Head of caudate nucleus (tissue), 42 donors: ENCODE data around the gene CUL5.
"Not testable (repeated sequence)": the region's sequence is repeated elsewhere in the genome, so short reads cannot be mapped to it uniquely, and the experiment has no call there.

Experiments
- DNase-seq, 42 donors: peaks; one replicate each; pipeline versions ENCODE4 v3.0.0 to v3.0.0-alpha.2; 2020 to 2021; ENCODE audit warnings: mixed read lengths in 7 of 42
- intact Hi-C: fragments of 100-400 bp; cut with DNase I; formaldehyde crosslinking; loops from one replicate; pipeline ENCODE4 v1.15.0; 2022

CUL5 gene

DNA sequence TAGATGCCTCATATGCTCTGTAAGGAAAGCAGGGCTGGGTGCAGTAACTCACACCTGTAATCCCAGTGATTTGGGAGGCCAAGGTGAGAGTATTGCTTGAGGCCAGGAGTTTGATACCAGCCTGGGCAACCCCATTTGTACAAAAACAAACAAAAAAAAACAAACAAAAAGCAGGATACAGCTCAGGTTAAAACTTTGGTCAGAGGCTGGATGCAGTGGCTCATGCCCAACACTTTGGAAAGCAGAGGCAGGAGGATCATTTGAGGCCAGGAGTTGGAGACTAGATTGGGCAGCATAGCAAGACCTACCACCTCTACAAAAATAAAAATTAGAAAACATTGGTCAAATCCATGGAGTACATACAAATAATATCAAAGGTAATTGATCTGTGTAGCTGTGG lies 7.9 kb downstream of the CUL5 start:
- no peak for DNase-seq
- intact Hi-C loops, result no loop called here

DNA sequence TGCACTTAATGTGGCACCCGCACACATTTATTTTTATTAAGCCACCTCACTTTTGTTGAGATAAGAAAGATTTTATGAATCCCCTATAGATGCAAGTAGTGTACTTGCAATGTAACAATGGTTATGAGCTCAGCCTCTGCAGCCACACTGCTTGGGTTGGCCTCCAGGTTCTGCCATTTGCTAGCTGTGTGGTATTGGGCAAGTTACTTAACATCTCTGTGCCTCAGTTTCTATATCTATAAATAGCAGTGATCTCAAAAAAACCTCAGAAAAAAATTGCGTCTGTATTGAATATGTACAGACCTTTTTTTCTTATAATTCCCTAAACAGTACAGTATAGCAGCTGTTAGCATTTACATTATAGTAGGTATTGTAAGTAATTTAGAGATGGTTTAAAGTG lies 10.0 kb downstream of the CUL5 start:
- intact Hi-C loops, result no loop called here
- DNase-seq, result no peak

DNA sequence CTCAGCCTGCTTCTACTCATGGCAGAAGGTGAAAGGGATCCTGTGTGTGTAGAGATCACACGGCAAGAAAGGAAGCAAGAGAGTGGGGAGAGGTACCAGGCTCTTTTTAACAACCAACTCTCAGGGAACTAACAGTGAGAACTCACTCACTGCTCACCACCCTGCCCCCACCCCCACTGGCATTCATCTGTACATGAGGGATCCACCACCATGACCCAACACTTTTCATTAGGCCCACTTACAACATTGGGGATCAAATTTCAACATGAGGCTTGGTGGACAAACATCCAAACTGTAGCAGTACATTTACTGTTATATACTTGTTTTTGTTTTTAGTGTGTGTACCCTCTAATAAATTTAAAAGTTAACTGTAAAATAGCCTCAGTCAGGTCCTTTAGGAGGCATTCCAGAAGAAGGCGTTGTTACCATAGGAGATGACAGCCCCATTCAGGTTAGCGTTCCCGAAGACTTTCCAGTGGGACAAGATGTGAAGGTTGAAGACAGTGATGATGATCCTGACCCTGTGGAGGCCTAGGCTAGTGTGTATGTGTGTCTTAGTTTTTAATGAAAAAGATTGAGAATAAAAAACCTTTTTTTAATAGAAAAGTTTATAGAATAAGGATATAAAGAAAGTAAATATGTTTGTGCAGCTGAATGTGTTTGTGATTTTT lies 11.3 kb downstream of the CUL5 start:
- intact Hi-C loops, result no loop called here

DNA sequence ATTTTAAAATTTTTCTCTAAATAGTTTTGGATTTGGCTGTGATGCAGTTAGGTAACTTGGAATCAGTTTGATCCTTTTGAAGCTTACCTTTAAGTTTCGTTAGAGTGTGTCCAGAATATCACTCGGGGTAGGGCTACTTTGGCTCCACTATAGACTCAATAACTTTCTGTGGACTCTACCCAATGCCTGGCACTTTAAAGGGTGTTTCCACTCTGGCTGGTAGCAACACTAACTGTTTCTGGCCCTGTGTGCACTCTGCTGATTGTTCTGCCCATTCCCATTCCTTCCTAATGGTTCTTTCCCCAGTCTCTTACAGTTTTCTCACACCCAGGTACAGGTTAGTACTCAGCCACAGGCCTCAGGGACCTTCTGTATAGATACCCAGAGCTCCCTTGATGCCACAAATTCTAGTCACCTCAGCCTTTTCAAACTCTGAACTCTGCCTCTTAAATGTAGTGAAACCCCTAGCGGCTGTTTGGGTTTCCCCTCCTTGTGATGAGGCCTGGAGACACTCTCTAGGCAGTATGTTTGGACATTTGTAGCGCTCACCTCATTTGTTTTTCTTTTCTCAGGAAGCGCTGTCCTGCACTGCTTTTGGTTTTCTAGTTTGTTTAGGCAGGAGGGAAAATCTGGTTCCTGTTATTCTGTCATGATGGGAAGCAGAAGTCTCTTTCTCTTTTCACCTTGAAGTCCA lies 16.8 kb downstream of the CUL5 start:
- no peak for DNase-seq
- intact Hi-C loops, result no loop called here

More for the DNA sequence above, 11.3 kb downstream of the CUL5 start:
- DNase-seq, result no peak

DNA sequence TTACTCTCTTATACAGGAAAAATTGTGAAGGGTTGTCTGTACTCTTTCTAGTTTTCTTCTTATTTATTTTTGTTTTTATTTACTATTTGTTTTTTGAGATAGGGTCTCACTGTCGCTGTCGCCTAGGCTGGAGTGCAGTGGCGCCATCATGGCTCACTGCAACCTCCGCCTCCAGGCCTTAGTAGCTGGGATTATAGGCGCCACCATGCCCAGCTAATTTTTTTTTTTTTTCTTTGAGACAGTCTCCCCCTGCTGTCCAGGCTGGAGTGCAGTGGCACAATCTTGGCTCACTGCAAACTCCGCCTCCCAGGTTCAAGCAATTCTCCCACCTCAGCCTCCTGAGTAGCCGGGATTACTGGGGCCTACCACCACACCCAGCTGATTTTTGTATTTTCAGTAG lies 18.4 kb downstream of the CUL5 start:
- no peak for DNase-seq
- intact Hi-C loops, result no loop called here

DNA sequence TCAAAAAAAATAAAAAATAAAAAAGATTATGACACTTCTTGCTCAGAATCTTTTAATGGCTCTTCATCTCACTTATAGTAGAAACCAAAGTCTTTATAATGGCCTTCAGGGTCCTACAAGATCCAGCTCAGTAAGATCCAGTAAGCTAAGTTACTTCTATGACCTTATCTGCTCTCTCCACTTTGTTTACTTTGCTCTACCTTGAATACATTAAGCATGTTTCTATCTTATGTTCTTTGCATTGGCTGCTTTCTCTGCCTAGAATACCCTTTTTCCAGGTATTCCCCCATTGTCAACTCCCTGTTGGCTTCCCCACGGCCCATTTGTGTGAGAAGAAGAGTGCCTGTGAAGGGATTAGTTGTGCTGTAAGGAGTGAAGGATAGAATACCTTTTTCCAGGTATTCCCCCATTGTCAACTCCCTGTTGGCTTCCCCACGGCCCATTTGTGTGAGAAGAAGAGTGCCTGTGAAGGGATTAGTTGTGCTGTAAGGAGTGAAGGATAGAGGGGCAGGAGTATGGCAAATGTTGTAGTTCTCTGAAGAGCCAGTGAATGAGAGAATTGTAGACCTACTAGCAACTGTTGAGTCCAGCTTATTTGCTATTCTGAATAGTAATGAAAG lies 20.2 kb downstream of the CUL5 start:
- DNase-seq, intact Hi-C loops: not testable (repeated sequence)

DNA sequence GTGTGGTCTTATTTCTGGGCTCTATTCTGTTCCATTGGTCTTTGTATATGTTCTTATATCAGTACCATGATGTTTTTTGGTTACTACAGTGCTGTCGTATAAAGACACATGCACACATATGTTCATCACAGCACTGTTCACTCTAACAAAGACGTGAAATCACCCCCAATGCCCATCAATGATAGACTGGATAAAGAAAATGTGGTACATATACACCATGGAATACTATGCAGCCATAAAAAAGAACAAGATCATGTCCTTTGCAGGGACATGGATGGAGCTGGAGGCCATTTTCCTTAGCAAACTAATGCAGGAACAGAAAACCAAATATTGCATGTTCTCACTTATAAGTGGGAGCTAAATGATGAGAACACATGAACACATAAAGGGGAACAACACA lies 22.9 kb downstream of the CUL5 start:
- DNase-seq, intact Hi-C loops: not testable (repeated sequence)

DNA sequence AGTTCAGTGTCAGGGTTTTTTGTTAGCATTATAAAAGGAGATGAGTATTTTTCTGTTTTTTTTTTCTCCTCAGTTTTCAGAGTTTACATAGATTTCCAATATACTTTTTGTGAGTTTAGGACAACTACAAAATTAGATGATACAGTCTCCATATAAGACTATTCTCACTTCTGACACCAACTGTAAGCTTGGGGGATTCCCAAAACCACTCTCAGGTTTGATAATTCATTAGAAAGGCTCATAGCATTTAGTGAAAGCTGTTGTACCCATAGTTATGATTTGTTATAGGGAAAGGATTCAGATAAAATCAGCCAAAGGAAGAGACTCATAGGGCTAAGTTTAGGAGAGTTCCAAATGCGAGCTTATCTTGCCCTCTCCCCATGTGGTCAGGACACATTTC lies 24.1 kb downstream of the CUL5 start:
- intact Hi-C loops, result no loop called here
- DNase-seq, result no peak

DNA sequence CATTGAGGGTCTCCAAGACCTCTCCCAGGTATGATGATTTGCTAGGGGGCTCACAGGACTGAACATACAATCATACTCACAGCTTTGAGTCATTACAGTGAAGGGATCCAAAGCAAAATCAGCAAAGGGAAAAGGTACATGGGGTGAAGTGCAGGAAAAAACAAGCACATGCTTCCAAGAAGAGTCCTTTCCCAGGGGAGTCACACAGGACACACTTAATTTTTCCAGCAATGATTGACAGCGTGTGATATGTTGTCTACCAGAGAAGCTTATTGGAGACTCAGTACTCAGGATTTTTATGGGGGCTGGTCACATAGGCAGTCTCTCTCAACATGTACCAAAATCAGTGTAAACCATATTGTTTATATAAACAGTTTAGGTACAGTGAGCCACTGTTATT lies 25.3 kb downstream of the CUL5 start:
- intact Hi-C loops, result no loop called here

DNA sequence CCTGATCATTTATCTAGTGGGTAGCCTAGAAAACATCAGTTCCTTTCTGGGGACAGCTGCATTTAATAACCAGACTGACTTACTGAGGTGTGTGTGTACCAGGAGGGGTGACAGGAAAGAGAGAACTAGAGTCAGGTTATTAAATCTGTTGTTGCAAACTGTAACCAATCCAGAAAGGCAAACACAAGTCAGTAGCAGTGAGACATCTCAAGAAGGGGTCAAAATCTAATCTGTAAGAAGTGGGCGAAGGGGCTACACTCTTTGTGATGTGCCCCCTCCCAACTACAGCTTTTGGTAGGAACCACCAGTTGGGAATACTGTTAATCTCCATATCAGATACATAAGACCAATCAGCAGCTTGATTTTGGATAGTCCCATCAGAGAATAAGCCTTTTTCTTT lies 26.3 kb downstream of the CUL5 start:
- intact Hi-C loops, result no loop called here
- no peak for DNase-seq

More for the DNA sequence above, 25.3 kb downstream of the CUL5 start:
- no peak for DNase-seq

DNA sequence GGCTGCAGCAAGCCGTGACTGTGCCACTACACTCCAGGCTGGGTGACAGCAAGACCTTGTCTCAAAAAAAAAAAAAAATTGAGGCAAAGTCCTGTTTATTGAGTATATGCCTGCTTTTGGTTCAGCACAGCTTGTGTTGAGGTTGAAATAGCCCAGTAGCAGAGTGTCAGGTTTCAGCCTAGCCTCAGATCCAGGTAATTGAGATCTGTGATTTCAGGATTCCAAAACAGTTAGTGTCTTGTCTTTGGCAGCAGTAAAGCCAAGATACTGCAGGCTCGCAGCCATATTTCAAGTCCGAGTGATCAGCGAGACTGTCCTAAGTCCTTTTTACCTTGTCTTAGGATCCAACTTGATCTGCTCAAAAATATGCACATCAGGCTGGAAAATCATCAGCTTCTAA lies 27.0 kb downstream of the CUL5 start:
- intact Hi-C loops, result no loop called here

DNA sequence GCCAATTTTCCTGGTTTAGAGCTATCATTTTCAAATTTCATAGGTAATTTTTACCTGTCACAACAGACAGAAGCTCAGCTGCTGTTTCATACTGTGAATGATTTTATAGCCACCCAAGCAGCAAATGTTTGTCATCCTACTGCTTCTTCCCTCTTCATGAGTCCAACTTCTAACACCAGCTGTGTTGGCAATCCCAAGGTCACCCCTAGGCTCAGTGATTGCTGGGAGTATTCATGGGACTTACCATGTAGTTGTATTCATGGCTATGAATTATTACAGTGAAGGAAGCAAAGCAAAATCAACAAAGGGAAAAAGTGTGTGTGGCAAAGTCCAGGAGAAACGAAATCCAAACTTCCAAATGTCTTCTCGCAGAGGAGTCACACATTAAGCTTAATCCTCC lies 28.5 kb downstream of the CUL5 start:
- intact Hi-C loops, result no loop called here
- DNase-seq, result no peak

More for the DNA sequence above, 27.0 kb downstream of the CUL5 start:
- DNase-seq, result no peak

DNA sequence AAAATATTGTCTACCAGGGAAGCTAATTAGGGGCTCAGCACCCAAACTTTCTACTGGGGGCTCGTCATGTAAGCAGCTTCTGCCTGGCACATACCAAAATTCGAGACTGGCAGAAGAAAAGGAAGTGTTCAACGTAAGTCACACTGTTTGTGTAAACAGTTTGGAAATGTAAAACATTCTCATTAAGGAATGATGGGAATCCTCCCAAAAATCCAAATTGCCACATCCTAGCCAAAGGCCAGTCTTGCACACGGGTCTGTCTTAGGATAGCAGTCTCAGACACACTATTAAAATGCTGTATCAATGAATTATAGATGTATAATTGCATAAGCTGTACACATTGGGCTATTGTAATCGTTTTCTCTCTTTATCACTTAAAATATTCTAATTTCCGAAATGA lies 28.9 kb downstream of the CUL5 start:
- intact Hi-C loops, result no loop called here
- no peak for DNase-seq

DNA sequence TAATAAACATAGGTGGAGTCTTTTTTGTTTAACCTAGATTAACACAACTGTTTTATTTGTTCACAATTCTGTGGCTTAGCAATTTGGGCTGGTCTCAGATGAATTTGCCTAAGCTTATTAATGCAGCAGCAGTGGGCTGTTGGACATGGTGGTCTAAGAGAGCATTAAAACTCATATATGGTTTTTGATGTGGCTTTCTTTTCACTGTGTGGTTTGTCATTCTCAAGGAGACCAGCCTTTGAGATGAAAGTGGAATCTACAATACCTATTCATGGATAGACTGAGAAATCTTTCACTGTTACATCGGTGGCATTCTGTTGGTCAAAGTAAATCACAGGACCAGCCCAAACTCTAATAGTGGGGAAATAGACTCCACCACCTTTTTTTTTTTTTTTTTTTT lies 39.6 kb downstream of the CUL5 start:
- intact Hi-C loops, result no loop called here
- DNase-seq, result no peak

DNA sequence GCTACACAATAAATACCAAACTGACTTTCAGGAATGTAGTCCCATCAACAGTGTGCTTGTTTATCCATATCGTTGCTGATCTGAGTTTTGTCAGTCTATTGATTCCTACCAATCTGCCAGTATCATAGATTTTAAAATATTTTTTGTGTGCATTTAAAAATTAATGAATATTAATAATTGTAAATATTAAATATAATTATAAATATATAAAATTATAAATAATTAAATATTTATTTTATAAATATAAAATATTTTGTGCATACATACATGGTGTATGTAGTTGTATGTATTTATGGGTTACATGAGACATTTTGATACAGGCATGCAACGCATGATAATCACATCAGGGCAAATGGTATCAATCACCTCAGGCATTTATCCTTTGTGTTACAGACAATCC lies 53.6 kb downstream of the CUL5 start:
- intact Hi-C loops, result no loop called here
- no peak for DNase-seq

DNA sequence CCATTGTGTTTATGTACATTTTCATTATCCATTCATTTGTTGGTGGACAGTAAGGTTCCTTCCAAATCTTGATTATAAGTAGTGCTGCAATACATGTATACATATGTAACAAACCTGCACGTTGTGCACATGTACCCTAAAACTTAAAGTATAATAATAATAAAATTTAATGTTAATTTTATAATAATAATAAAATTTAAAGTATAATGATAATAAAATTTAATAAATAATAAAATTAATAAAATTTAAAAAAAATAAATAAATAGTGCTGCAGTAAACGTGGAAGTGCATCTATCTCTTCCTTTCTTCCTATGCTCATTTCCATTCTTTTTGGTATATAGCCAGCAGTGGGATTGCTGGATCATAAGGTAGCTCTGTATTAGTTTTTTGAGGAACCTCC lies 54.7 kb downstream of the CUL5 start:
- no peak for DNase-seq

DNA sequence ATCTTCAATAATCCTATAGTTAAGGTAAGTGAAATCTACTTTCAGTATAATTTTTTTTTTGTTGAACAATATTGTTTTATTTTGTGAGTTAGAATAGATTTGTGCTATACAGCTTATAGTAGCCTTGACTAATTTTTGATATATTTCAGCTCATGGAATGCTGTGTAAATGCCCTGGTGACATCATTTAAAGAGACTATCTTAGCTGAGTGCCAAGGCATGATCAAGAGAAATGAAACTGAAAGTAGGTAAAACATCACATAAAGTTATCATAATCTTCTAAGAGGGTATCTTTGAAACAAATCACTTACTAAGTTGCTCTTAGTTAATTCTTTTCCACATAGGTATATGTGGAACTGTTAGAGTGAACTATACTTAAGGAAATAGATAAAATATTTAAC lies 61.2 kb downstream of the CUL5 start:
- no peak for DNase-seq
- intact Hi-C loops, result no loop called here

More for the DNA sequence above, 54.7 kb downstream of the CUL5 start:
- intact Hi-C loops, result no loop called here

DNA sequence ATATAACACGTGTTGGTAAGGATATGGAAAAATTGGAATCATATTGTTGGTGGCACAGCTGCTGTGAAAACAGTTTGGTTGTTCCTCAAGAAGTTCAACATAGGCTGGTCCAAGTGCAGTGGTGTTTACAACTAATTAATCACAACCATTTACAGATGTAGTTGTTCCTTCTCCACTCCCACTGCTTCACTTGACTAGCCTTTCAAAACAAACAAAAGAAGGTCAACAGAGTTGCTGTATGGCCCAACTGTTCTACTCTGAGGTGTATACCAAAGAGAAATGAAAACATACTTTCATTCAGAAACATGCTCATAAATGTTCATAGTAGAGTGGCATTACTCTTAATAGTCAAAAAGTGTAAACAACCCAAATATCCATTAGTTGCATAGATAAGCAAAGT lies 76.1 kb downstream of the CUL5 start:
- intact Hi-C loops, result no loop called here
- DNase-seq, result no peak

DNA sequence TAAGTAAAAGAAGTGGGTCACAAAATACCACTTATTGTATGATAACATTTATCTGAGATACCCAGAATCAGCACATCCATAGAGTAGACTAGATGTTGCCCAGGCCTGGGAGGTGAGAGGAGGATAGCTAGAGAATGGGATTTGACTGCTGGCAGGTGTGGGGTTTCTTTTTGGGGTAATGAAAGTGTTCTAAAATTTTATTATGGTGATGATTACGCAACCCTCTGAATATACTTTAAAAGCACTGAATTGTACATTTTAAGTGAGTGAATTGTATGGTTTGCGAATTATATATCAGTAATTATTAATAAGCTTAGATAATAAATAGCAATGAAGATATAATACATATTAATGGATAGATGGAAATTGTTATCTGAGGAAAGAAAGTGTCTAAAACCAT lies 77.0 kb downstream of the CUL5 start:
- intact Hi-C loops, result no loop called here
- DNase-seq, result no peak

DNA sequence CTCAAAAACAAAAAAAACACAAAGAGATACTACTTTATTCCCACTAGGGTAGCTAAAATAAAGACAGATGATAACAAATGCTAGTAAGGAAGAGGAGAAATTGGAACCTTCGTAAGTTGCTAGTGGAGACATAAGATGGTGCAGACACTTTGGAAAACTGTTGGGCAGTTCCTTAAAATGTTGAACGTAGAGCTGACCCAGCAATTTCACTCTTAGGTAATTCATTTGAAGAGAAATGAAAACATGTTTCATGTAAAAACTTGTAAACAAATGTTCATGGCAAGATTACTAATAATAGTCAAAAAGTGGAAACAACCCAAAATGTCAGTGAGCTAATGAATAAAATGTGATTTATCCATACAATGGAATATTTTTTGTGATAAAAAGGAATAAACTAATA lies 83.4 kb downstream of the CUL5 start:
- DNase-seq, result no peak
- intact Hi-C loops, result no loop called here
